MM.1S (cell line): Measurements from ENCODE around the gene GOLGA6L4.
A peak's percentile ranks its signal among the peaks of the same experiment; 100 is the strongest.
"Not testable (repeated sequence)": the region's sequence is repeated elsewhere in the genome, so short reads cannot be mapped to it uniquely, and the experiment has no call there.

Source experiments
- DNase-seq: peaks from one replicate; pipeline ENCODE4 v3.0.0-alpha.2; 2015
- H2AFZ ChIP-seq: fragments of 300-600 bp; sonication (generic); 2 replicates; pipeline ENCODE4 v1.6.0; 2016; ENCODE audit warnings: antibody characterized with exemption, low read length
- H3F3A ChIP-seq: fragments of 300-600 bp; sonication (generic); 2 replicates; pipeline ENCODE4 v1.6.1; 2016; ENCODE audit warnings: mild to moderate bottlenecking, antibody characterized with exemption, low read length, moderate library complexity, mixed read lengths; ENCODE audit not compliant: insufficient read depth
- H3K27ac ChIP-seq: fragments of 300-600 bp; sonication (generic); 2 replicates; pipeline ENCODE4 v1.5.1; 2016; ENCODE audit warnings: mild to moderate bottlenecking, low read length
- H3K27me3 ChIP-seq: fragments of 300-600 bp; sonication (generic); replicated peaks from 2 replicates; pipeline ENCODE4 v1.6.0; 2016; ENCODE audit warnings: low read length; ENCODE audit not compliant: insufficient read depth
- H3K36me3 ChIP-seq: fragments of 300-600 bp; sonication (generic); replicated peaks from 2 replicates; pipeline ENCODE4 v1.6.1; 2016; ENCODE audit warnings: mild to moderate bottlenecking, low read length, mixed read lengths; ENCODE audit not compliant: insufficient read depth
- H3K4me1 ChIP-seq: fragments of 300-600 bp; sonication (generic); 2 replicates; pipeline ENCODE4 v1.6.1; 2016; ENCODE audit warnings: low read length, mixed read lengths
- H3K4me2 ChIP-seq: fragments of 300-600 bp; sonication (generic); 2 replicates; pipeline ENCODE4 v1.6.0; 2016; ENCODE audit warnings: low read depth, low read length
- H3K4me3 ChIP-seq: fragments of 300-600 bp; sonication (generic); 2 replicates; pipeline ENCODE4 v1.5.1; 2016; ENCODE audit warnings: low read length, mixed read lengths
- H3K79me2 ChIP-seq: fragments of 300-600 bp; sonication (generic); 2 replicates; pipeline ENCODE4 v1.6.1; 2016; ENCODE audit warnings: mixed run types, low read length, mixed read lengths
- H3K9ac ChIP-seq: fragments of 300-600 bp; sonication (generic); 2 replicates; pipeline ENCODE4 v1.6.1; 2016; ENCODE audit warnings: low read length, mixed read lengths
- H3K9me2 ChIP-seq: fragments of 300-600 bp; sonication (generic); replicated peaks from 2 replicates; pipeline ENCODE4 v1.6.1; 2016; ENCODE audit warnings: mild to moderate bottlenecking, low read length, mixed read lengths; ENCODE audit not compliant: insufficient read depth
- H3K9me3 ChIP-seq: fragments of 300-600 bp; sonication (generic); replicated peaks from 2 replicates; pipeline ENCODE4 v1.6.1; 2016; ENCODE audit warnings: mild to moderate bottlenecking, low read length, mixed read lengths; ENCODE audit not compliant: insufficient read depth
- H4K20me1 ChIP-seq: fragments of 300-600 bp; sonication (generic); 2 replicates; pipeline ENCODE4 v1.6.1; 2016; ENCODE audit warnings: mild to moderate bottlenecking, low read length, moderate library complexity, mixed read lengths; ENCODE audit not compliant: insufficient read depth
- CTCF ChIP-seq: fragments of 300-600 bp; sonication (generic); IDR thresholded peaks from 2 replicates; pipeline ENCODE4 v1.5.1; 2016; ENCODE audit warnings: antibody characterized with exemption, low read length, mixed read lengths

The GOLGA6L4 gene

GRCh38 chr15:84246441-84246840, 10.9 kb downstream of the GOLGA6L4 start:
- H3K27me3 ChIP-seq, H2AFZ ChIP-seq, H3K9ac ChIP-seq, H3K27ac ChIP-seq, H3K4me3 ChIP-seq, DNase-seq, H3K9me2 ChIP-seq, H3F3A ChIP-seq, H3K4me2 ChIP-seq, H4K20me1 ChIP-seq, H3K9me3 ChIP-seq, H3K36me3 ChIP-seq, H3K4me1 ChIP-seq, H3K79me2 ChIP-seq: not testable (repeated sequence)
- peak; percentile 13; the same call in 1 of the 2 replicates for TF ChIP-seq CTCF
